Pons (tissue), 1 donor: ENCODE results near the gene CDC25C.

Experiments
- DNase-seq: peaks from one replicate; pipeline ENCODE4 v3.0.0-alpha.2; 2016; ENCODE audit warnings: low spot score

The CDC25C gene

GRCh38 chr5:138331449-138332368, at the start of gene CDC25C:
CDC25C (minus strand) TSS chr5:138331804; CDS start chr5:138331180, 624 bp downstream.
- DNase-seq = peak; percentile 99

- DNase-seq = no peak
Observed at GRCh38 chr5:138372653-138373052, 41.0 kb upstream of the CDC25C start.

DNA sequence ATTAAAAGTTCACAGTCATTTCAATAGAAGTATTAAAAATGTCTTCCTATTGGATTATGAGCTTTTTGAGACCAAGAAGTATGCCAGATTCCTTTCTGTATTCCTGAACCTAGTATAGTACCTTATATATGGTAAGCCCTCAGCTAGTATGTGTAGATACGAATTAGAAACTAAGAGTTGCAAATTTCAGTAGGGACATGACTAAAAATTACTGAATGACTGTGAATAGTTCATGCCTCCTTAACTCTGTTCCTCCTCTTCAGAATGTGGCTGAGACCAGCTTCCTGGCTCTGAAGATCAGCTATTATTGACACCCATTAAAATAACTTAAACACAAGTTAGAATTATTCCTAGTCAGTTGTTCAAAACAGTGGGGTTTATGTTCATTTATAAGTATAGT, 40.6 kb upstream of the CDC25C start:
- DNase-seq = no peak

GRCh38 chr5:138371454-138371853, 39.9 kb upstream of the CDC25C start:
- DNase-seq = no peak

DNA sequence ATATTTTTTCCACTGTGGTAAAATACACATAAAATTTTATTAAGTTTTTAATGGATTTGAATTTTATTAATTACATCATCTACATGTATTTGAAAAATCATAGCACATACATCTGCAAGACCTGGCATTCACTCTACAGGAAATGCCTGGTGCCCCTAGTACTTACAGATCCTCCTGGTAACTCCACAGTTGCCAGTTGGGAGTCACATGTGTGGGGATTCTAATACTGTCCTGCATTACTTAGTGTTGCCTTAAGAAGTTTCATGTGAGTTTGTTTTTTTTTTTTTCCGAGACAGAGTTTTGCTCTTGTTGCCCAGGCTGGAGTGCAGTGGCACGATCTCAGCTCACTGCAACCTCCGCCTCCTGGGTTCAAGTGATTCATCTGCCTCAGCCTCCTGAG, 38.9 kb upstream of the CDC25C start:
- no peak for DNase-seq

DNA sequence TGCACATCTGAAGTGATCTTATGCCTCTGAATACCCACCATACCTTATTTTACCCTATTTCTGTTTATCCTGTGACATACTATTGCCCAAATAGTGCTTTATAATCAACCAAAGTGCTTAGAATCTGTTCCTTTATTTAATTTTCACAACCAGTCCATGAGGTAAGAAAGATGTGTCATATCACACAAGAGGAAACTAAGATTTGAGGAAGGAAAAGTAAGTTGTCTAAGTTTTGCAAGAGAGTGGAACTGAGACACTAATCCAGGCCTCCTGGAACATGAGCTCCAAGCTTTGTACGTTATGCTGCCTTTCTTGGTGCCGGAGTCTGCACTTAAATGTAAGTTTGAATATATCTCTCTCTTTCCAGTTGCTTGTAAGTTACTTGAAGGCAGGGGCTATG, 38.1 kb upstream of the CDC25C start:
- DNase-seq = peak; percentile 75

- DNase-seq = no peak
Observed at GRCh38 chr5:138369261-138369660, 37.7 kb upstream of the CDC25C start.

GRCh38 chr5:138366632-138367382, 35.2 kb upstream of the CDC25C start:
- no peak for DNase-seq

GRCh38 chr5:138364576-138364975, 33.0 kb upstream of the CDC25C start:
- DNase-seq = no peak

GRCh38 chr5:138360941-138361452, 29.4 kb upstream of the CDC25C start:
- no peak for DNase-seq

DNA sequence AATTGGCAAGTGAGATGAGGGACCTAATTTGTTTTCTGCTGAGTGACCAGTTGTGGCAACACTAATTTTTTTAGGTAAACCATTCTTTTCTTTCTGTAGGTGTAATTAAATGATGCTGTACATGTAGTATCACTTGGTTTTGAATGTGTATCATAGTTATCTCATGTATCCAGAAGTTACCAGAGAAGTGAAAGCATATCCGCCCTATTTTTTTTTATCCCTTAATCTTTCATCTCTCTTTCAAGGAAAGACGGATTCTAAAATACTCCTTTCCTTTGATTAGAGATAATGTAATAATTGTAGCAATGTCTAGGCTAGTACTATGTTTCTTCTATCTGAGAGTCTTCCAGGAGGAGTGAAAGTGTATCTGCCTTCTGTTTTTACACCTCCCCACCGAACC, 28.0 kb upstream of the CDC25C start:
- no peak for DNase-seq

DNA sequence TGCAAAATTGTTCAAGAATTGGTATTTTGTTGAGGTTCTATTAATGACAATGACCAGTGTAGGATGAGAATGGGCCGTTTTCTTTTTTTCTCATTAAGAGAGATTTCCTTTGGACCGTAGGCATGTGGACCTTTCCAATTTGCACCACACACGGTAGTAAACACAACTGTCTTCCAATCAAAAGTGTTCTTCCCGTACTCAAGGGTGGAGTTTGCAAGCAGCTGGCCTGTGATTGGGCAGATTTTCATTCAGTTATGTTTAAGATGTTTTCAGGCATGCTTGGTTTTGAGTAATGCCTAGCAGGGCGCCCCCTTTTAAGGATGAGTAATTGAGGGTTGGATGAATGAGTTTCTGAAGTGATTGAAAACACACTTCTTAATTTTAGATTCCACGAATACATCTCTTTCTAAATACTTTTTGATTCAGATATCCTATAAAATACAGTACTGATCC, 23.3 kb upstream of the CDC25C start:
- DNase-seq = peak; percentile 76

GRCh38 chr5:138354387-138354786, 22.8 kb upstream of the CDC25C start:
- no peak for DNase-seq

DNA sequence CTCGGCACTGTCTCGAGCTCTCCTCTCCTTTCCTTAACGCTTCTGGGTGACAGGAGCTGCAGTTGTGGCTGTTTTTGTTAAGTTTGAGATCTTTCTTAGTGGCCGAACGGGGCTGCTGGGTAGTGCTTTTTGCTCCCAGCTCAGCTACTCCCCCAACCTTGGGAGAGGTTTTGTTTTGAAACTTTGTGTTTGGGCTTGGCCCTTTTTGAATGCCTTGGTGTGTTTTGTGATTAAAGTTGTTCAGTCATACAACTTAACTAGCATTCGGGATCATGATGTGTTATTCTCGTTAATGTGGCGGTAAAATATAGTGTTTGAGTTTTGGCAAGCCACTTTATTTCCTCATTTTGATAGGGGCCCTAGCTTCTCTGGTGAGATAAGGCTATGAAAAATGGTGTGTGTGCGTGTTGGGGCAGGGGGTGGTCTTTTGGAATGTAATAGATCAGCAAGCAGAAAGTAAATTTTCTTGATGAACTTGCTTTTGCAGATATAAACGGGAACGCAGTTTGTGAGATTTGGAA, 22.0 kb upstream of the CDC25C start:
- no peak for DNase-seq

- DNase-seq = peak; percentile 70
Observed at GRCh38 chr5:138352722-138353559, 21.3 kb upstream of the CDC25C start.

DNA sequence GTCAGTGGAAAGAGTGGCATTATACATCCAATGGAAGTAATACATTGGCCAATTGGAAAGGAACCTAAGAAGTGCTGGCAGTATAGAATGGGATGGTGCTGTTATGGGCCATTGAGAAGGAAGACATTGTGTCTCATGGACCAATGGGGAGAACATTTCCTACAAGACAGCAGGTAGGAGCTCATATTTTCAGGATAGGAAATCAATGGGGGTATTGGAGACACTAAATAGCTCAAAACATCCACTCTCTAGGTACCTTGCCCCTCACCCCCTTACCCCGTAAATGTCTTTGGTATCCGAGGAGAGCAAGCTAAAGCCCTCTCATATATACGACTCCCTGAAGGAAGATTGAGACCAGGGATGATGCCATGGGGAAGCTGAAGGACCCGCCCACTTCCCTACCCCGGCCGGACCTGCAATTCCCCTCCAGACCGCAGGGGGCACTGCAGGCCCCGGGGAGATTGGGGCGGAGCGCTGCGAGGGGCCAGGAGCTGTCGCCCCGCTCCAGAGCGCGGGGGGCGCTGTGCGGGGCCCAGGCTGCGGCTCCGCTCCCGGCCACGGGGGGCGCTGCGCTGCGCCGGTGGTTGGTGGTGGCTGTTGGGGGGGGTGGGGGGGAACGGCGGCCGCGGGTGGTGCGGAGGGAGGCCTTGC, 20.6 kb upstream of the CDC25C start, which contains the start of gene KDM3B:
KDM3B (plus strand) TSS at position 615 of the 651 bp plus-strand sequence. CDS start 111 bp downstream, outside the sequence.
- DNase-seq = peak; percentile 61

DNA sequence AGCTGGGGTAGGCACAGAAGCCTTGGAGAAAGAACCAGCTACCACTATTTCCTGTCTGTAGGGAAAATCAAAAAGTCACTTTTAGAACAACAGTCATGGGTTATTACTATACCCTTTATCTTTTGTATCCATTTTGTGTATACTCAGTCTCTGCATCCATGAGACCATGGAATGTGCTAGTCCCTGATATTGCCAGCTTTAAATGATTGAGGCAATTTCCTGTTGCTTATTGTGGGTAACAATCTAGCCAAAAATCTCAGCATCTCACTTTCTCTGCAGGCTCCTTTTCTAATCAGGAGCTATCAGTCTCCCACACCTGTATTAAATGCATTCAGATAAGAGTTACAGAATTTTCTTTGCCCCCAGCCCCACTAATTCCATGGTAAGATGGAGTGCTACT, 19.9 kb upstream of the CDC25C start:
- no peak for DNase-seq

GRCh38 chr5:138351056-138351455, 19.5 kb upstream of the CDC25C start:
- no peak for DNase-seq

GRCh38 chr5:138350563-138350890, 18.9 kb upstream of the CDC25C start:
- no peak for DNase-seq

DNA sequence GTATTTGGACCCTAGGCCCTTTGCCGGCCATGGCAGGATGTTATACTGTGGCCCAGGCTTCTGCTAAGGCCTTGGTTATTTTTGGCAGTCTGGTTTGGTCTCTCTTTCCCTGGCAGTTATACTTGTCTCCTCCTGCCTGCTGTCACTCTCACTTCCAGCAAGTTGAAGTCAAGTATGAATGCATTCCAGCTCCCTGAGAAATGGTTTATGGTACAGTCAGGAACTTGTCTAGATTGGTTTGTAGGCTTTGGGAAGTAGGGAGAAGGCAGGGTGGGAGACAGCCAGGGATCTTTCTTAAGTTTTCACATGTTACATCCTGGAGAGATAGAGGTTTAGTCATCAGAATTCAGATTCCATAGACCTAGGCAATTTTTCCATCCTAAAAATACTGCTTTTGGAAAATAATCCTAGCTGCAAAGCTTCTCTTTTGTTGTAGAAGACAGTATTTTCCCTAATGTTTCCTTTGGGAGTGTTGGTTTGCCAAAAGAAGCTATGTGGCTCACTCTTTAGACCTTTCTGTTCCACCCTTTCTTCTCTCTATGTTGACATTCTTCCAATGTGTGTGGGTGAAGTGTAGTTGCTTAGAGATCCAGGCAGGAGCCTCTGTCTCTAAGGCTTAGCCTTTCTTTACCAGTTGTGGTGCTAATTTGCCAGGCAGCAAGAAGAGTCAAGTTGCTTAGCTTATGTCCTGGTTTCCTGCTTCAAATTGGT, 18.4 kb upstream of the CDC25C start:
- DNase-seq = no peak
